ENCODE results near the gene ATCAY.

The ATCAY gene, protein sequence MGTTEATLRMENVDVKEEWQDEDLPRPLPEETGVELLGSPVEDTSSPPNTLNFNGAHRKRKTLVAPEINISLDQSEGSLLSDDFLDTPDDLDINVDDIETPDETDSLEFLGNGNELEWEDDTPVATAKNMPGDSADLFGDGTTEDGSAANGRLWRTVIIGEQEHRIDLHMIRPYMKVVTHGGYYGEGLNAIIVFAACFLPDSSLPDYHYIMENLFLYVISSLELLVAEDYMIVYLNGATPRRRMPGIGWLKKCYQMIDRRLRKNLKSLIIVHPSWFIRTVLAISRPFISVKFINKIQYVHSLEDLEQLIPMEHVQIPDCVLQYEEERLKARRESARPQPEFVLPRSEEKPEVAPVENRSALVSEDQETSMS

DNA sequence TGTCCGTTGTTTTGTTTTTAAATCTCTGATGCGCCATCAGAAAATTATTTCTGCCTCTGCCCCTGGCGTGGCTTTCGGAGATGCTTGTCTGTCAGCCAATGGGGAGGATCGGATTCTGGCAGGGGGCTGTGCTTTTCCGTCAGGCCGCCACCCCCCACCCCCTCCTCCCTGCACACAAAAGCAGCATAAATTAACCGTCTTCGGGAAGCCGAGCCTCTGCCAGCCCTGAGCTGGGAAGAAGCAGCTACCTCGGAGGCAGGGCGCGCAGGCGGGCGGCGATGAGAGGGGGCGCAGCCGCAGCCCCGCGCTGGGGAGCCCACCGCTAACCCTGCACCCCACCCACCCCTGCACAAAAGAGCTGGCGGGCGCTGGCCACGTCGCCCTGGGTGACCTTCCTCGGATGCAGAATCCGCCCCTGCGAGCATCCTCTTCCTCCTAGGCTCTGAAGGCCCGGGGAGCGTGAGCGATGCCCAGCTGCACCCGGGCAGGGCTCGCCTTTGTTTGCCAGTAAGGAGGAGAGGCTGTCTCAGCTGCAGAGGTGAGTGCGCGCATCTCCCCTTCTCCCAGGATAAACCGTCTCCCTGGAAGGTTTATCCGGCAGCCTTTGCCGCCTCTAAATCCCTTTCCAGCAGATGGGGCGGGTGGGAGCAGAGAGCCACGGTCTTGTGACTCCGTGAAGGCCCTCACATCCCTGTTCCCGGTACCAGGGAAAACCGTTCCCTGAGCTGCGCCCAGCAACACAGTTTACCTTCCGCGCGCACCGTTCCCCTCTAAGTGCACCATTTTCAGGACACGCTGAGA is at the start of gene ATCAY:
TSS of gene ATCAY (plus strand) at position 215 of the 801 bp plus-strand sequence. CDS start 5,083 bp downstream, outside the sequence.
- DNase-seq: no peak

DNA sequence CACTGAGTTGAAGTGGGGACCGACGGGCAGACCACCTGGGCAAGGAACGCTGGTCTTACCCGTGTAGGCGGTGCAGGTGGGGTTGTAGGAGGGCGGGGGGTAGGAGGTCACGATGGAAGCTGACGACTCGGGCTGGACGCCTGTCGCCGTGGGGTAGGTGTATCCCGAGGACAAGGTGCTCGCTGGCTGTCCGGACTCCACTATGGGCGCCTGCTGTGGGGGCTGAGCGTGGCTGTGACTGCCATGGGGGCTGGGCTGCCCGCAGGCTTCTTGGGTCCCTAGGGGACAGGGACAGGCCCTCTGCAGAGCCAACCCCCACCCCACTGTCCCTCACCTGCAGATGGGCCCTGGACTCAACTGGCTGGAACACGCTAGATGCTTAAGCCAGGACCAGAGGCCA is 48.9 kb upstream of the ATCAY start:
- no peak for DNase-seq

DNA sequence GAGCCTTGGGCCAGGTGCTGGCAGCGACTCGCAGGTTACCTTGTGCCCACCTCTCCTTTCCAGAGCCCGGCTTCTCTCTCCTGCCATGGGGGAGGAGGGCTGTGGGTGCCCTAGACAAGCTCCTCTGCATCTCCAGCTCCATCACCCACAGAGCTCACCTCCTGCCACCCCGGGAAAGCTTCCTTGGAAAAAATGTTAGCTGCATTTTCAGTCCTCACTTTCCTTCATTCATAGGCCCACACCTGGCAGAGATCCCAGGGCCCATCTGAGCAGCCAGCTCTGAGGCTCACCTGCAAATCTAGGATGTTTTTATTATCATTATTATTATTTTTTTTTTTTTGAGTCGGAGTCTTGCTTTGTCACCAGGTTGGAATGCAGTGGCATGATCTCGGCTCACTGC is 48.5 kb upstream of the ATCAY start:
- no peak for DNase-seq

DNA sequence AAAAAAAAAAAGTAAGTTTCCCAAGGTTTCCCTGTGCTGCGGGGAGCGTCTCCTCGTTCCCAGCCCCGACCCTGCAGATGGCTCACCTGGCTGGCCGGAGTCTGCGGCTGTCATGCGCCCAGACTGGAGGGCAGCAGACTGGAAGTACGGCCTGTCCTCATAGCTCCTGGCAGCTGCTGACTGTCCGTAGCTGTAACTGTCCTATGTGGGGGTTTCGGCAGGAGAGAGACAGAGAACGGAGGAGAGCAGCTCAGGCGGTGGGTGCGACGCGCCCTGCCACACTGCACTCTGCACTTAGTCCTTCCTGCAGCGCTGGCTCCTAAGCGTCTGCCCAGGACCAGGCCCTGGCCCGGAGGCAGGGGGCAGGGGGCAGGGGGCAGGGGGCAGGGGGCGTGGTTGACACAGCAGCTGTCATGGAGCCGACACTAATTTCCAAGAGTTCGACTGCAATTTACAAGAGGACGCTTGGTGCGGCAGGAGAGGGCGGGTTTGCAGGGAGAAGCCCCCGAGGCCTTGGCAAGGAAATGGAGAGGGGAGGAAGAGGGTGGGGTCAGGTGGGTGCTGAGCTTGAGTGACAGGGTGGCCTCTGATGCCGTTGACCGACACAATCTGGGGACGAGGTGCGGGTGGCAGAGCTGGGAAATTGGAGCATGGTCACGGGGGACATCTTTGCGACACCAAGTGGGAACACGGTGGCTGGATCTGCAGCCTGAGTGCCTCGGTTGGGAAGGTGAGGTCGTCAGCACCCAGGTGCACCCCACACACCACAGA is 46.7 kb upstream of the ATCAY start:
- DNase-seq: no peak

DNA sequence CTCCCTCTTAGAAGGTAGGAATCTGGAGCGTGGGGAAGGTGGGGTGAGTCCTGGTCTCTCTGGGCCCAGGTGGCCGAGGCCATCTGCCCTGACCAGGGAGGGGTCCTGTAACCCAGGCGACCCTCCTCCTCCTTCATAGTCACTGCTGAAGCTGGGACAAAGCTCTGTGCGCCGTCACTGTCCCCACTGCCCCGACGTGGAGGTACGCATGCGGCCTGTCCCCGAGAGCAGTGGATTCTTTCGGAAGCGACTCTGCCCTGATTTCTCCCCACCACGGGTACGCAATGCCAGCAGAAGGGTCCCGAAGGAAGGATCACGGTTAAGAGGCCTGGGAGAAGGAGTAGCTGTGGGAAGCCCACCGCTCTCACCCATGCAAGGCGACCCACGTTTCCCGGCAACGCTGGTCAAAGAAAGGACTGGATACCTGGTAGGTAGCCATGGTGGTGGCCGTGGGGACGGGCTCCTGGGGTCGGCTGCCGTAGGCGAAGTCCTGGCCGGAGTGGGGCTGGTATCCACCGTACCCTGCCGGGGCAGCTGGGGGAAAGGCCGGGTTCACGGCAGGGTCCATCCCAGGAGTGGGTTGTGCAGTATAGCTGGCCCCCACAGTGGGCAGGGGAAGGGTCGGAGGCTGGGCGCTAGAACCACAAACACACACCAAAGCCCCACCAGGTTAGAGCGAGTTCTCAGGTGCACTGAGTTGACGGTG is 46.0 kb upstream of the ATCAY start:
- no peak for DNase-seq

DNA sequence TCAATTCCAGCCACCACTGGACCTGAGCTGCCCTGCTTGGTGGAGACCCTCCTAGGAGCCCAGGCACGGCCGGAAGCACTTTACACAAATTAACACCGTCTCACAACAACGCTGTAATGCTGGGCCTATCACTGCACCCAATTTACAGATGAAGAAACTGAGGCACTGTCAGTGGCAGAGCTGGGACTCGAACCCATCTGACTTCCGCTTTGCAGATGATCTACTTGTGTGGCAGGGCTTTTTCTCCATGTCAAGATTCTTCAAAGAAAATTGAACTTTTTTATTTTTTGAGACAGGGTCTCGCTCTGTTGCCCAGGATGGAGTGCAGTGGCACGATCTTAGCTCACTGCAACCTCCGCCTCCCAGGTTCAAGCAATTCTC is 45.4 kb upstream of the ATCAY start:
- no peak for DNase-seq

DNA sequence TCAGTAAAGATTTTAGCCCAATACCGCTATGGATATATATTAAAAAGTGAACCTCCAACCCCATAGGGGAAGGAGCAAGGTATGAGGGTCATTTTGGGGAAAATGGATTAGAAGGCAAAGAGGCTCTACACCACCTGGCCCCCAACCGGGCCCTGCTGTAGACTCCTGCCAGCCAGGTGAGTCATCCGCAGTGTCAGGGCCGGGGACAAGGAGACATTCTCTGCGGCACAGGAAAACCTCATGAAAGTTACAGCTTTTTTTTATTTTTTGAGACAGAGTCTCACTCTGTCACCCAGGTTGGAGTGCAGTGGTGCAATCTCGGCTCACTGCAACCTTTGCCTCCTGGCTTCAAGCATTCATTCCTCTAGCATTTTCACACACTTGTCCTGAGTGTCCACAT is 43.6 kb upstream of the ATCAY start:
- no peak for DNase-seq

DNA sequence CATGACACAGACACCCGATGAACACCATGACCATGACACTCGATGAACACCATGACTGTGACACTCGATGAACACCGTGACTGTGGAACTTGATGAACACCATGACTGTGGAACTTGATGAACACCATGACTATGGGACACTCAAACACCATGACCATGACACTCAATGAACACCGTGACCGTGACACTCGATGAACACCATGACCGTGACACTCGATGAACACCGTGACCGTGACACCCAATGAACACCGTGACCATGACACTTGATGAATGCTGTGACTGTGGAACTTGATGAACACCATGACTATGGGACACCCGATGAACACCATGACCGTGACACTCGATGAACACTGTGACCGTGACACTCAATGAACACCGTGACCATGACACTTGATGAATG is 43.2 kb upstream of the ATCAY start:
- DNase-seq: no peak

DNA sequence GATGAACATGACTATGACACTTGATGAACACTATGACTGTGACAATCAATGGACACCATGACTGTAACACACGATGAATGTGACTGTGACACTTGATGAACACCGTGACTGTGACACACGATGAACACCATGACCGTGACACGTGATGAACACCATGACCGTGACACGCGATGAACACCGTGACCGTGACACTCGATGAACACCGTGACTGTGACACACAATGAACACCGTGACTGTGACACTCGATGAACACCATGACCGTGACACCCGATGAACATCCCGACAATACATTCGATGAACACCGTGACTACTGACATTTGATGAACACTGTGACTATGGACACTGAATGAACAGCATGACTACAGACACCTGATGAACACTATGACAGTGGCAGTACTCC is 42.6 kb upstream of the ATCAY start:
- DNase-seq: no peak

DNA sequence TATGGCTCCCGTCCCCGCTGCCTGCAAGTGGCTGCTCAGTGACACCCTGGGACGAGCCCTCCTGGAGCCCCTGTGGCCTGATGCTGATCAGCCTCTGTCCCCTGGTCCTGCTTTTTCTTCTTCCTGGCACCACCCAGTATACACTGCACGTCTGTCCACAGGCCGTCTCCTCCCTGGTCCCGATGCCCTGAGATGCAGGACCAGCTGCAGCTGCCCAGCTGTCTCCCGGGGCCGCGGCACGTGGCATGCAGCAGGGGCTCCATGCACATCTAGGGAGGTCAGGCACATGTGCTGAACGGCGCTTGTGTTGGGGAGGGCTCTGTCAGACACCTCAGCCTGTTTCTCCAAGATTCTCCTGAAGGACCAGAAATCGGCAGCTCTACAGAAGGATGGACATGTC is 41.8 kb upstream of the ATCAY start:
- no peak for DNase-seq

DNA sequence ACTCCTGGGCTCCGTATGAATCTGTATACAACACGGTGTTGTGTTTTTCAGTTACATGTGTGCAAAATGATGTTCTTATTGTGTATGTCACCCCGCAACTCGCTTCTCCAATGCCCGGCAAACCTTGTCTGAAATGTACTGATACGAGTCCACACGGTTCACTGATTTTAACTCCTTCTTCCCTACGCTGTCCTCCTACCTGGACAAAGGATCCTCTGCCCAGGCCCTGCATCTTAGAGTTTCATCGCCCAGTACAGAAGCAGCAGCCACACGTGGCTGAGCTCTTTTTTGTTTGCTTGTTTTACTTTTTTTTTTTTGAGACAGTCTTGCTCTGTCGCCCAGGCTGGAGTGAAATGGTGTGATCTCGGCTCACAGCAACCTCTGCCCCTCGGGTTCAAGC is 40.5 kb upstream of the ATCAY start:
- no peak for DNase-seq

DNA sequence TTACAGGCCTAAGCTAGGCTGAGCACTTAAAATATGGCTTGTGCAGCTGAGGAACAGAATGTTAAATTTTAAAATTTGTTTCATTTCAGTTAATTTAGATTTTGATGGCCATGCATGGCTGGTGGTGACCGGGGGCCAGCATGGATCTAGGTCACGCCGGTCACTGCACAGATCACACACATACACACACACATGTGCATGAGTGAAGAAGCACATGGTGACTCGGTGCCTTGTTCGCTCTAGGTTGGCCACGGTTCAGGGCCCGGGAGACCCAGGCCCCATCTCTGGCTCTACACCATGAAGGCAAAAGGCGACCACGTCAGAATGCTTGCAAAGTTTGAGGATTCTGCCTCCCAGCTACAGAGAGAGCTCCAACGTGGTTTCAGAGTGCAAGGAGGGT is 39.7 kb upstream of the ATCAY start:
- no peak for DNase-seq

DNA sequence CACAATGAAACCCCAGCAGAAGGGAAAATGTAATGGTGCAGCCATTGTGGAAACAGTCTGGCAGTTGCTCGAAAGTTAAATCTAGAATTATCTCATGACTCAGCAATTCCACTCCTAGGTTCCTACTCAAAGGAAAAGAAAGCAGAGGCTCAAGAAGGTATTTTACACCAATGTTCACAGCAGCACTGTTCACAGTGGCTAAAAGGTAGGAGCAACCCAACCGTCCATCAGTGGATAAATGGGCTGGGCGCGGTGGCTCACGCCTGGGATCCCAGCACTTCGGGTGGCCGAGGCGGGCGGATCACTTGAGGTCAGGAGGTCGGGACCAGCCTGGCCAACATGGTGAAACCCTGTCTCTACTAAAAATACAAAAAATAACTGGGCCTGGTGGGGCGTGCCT is 37.5 kb upstream of the ATCAY start:
- no peak for DNase-seq

DNA sequence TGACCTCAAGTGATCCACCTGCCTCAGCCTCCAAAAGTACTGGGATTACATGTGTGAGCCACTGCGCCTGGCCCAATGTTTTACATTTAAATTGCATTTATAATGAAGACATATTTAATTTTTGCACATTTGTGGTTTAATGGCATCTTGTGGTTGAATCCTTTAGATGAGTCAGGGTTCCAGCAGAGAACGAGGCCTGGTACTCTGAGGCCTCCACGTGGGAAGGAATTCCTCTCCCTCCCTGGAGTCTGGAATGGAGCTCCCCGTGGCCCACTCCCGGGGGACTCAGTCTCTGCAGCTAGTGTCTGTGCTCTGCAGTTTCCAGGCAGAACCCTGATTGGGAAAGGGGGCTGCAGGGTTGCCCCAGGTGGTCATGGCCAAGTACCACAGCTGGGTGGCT is 35.9 kb upstream of the ATCAY start:
- no peak for DNase-seq

DNA sequence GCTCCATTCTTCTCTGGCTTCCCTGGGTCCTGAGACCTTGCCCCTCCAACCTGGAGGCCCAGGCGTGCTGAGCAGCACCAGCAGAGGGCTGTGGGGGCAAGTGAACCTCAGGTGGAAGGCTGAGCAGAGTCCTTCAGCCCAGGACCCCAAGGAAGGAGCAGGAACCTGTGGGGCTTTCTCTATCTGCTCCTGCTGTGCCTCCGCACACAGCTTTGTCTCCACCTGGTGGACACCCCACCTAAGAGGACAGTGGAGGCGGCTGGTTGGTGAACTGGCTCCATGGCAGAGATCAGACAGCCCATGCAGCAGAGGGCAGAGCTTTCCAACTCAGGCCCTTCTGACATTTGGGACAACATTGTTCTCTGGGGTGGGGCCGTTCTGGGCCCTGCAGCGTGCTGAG is 31.4 kb upstream of the ATCAY start:
- peak; percentile 61 to 67 for DNase-seq

DNA sequence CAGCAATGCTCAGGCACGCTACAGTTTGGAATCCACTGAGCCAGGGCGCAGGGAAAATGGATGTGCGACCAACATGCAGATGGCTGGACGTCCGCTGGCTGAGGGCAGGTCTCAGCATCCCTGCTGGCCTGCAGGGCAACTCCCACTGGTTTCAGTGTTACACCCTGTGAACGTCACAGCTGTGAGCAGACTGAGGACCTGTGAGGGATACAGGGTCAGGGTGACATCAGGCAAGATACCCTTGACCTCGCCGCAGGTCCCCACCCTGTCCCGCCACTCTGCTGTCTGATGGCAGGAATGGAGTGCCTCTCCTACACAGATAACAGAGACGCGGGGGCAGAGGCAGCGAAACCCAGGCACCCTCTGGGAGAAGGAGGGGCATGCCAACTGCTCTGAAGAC is 30.7 kb upstream of the ATCAY start:
- no peak for DNase-seq

DNA sequence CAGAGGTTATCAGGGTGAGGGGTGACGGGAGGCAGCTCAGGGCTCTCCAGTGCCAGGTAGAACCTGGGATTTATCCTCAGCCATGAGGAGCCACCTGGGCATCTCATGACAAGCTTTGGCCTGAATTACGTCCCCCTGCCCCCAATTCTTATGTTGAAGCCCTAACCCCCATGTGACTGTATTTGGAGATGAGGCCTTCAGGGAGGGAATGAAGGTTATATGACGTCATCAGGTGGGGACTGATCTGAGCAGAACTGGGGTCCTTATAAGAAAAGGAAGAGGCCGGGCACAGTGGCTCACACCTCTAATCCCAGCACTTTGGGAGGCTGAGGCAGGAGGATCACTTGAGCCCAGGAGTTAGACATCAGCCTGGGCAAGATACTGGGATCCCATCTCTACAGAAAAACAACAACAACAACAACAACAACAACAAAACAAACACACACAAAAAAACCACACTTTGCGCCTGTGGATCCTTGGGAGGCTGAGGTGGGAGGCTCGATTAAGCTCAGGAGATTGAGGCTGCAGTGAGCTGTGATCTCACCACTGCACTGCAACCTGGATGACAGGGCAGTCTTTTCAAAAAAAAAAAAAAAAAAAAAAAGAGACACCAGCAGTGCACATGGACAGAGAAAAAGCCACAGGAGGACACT is 30.0 kb upstream of the ATCAY start:
- DNase-seq: no peak

DNA sequence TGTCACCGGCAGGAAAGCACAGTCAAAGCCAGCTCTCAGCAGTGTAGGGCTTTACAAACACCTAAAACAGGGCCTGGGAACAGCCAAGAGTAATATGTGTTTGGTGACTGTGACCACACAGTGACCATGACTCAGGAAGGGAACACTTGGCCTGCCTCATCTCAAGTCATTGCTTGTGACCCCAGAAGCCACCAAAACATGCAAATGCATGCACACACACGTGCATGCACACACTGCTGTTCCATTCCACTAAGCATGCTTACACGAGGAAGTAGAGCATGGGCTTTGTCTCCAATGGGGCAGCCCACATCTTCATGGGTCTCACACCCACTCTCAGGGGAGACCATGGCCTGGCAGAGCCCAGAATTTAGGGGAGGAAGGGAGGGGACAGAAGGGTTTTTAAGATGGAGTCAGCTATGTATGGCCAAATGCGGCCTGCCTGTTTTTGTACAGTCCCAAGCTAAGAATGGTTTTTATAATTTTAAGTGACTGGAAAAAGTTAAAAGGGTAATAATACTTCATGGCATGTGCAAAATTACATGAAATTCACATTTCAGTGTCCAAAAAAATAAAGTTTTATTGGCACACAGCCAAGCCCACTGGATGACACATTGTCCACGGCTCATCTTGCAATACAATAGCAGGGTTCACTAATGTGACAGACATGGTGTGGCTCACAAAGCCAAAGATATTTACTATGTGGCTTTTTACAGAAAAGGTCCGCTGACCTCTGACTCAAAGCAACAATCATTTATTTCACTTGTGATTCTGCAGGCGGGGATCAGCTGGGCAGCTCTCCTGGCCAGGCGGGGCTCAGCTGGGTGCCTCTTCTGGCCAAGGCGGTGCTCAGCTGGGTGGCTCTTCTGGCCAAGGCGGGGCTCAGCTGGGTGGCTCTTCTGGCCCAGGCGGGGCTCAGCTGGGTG is 29.0 kb upstream of the ATCAY start:
- no peak for DNase-seq

DNA sequence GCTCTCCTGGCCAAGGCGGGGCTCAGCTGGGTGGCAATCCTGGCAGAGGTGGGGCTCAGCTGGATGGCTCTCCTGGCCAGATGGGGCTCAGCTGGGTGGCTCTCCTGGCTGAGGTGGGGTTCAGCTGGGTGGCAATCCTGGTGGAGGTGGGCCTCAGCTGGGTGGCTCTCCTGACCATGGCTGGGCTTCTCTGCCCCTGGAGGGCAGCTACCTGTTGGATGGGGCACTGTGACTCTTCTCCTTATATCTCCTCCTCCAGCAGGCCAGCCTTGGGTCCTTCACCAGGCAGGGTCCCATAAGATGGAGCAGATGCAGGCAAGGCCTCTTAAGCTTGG is 28.3 kb upstream of the ATCAY start:
- DNase-seq: no peak

DNA sequence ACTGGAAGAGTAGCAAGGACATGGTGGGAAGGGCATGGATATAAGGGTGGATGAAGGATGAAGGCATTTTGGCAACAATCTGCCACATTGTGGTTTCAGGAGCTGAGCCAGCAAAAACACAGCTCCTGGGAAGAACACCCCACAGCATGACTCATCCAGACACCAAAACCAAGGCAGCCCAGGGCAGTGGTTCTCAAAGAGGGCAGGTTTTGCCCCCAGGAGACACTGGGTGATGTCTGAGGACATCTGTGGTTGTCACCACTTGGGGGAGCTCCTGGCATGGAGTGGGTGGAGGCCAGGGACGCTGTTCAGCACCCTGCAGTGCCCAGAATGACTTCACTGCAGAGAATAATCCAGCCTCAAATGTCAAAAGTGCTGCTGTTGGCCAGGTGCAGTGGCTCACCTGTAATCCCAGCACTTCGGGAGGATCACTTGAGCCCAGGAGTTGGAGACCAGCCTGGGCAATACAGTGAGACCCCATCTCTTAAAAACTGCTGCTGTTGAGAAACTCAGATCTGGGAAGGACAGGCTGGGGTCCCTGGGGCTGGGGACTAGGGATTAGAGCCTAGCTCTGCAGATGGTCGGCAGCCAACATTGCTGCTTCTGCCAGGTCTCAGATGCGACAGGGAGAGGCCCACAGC is 27.8 kb upstream of the ATCAY start:
- no peak for DNase-seq

DNA sequence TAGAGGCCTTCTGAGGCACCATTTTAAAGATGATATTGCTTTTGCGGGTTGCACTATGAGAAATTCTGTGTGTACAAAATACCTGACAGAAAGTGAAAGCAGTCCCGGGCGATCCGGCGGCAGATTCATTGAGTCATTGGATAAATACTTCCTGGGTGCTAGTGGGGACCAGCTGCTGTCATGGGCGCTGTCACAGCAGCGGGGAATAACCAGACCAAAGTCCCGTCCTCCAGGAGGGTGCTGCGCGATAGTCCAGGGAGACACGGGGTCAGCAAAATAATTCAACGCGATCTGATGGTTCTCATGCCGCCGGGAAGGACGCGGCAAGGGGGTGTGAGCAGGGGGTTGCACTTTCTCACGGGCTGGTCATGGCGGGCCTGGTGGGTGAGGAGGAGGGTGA is 25.2 kb upstream of the ATCAY start:
- no peak for DNase-seq
